Panc1 (cell line): ENCODE data around the gene CPLANE2. TPM values are rescaled to one million over a fixed set of nuclear protein-coding genes. Genes with fewer than 3 reads are reported as not detected.
A peak's percentile ranks its signal among the peaks of the same experiment; 100 is the strongest.

Experiments
- ATAC-seq: fragments of 200-7000 bp; cut with Tn5 transposase; 2 replicates; pipeline ENCODE4 v1.9.1; 2020; ENCODE audit warnings: mild to moderate bottlenecking, moderate library complexity
- BruUV-seq: library from RNA; stranded (reverse); fragments of 400-500 nt; replicated peaks from 2 replicates; lab custom pipeline; 2021; lab: Mats Ljungman, UMichigan
- CTCF ChIA-PET: fragments of 300-600 bp; sonication (Branson Sonifier 250); formaldehyde crosslinking; loops from one replicate; lab custom pipeline; 2022; ENCODE audit warnings: antibody characterized with exemption; lab: Charles Lee
- POLR2A ChIA-PET: fragments of 300-600 bp; sonication (Branson Sonifier 250); formaldehyde crosslinking; loops from one replicate; lab custom pipeline; 2022; ENCODE audit warnings: antibody characterized with exemption; lab: Charles Lee
- DNase-seq: peaks from one replicate; pipeline ENCODE4 v3.0.0-alpha.2; 2010; ENCODE audit warnings: low read depth, low spot score
- H3K27ac ChIP-seq: 2 replicates; pipeline ENCODE4 v1.5.1; 2011; ENCODE audit warnings: mild to moderate bottlenecking, low read length, inconsistent platforms
- H3K27me3 ChIP-seq: fragments of 200-500 bp; sonication (Bioruptor generic); 2 replicates; pipeline ENCODE4 v1.6.0; 2014; ENCODE audit warnings: low read length, inconsistent platforms; ENCODE audit not compliant: control insufficient read depth, insufficient read depth
- H3K36me3 ChIP-seq: fragments of 200-500 bp; sonication (Bioruptor generic); 2 replicates; pipeline ENCODE4 v1.5.1; 2014; ENCODE audit warnings: inconsistent platforms, mild to moderate bottlenecking, low read length, moderate library complexity; ENCODE audit not compliant: control insufficient read depth, insufficient read depth
- H3K4me1 ChIP-seq: 2 replicates; pipeline ENCODE4 v1.5.1; 2011; ENCODE audit warnings: inconsistent platforms, mild to moderate bottlenecking, low read length, moderate library complexity; ENCODE audit not compliant: control insufficient read depth, insufficient read depth
- H3K4me3 ChIP-seq, 2 experiments: 2 replicates each; pipeline ENCODE4 v1.5.1; 2011 to 2012; ENCODE audit warnings: low read depth in 2 of 2, low read length in 2 of 2, mild to moderate bottlenecking in 2 of 2, inconsistent platforms in 1 of 2, moderate library complexity in 1 of 2
- H3K9me3 ChIP-seq: fragments of 200-500 bp; sonication (Bioruptor generic); 2 replicates; pipeline ENCODE4 v1.5.1; 2014; ENCODE audit warnings: low read depth, mild to moderate bottlenecking, inconsistent platforms, low read length, moderate library complexity; ENCODE audit not compliant: control insufficient read depth, insufficient read depth
- POLR2AphosphoS5 ChIP-seq: IDR thresholded peaks from 2 replicates; pipeline ENCODE4 v1.6.1; 2012; ENCODE audit warnings: mild to moderate bottlenecking, low read depth, low read length, moderate library complexity
- SIN3A ChIP-seq: IDR thresholded peaks from 2 replicates; pipeline ENCODE4 v1.6.1; 2012; ENCODE audit warnings: low read depth, mild to moderate bottlenecking, low read length, moderate library complexity, borderline replicate concordance; ENCODE audit not compliant: insufficient read depth
- TCF7L2 ChIP-seq: IDR thresholded peaks from 2 replicates; pipeline ENCODE4 v1.6.1; 2011; ENCODE audit warnings: mild to moderate bottlenecking, low read depth, low read length, inconsistent platforms
- in situ Hi-C: cut with HindIII; loops from 2 replicates; pipeline ENCODE4 v1.10.0; 2016; ENCODE audit warnings: low sequenced_read_pairs, low pct_unique_long_range_greater_than_20kb
- intact Hi-C: fragments of 100-400 bp; cut with micrococcal nuclease; formaldehyde crosslinking; loops from one replicate; pipeline ENCODE4 v1.10.0; 2022; ENCODE audit not compliant: unreplicated experiment
- total RNA-seq: library from RNA; stranded (reverse); gene quantifications from one replicate; pipeline ENCODE4 v1.2.1, GENCODE V29; 2021; ENCODE audit not compliant: unreplicated experiment
- TF ChIP-seq, protein P1 (sequence below): fragments of 450-650 bp; IDR thresholded peaks from 2 replicates; pipeline ENCODE4 v1.5.1; 2017; ENCODE audit warnings: mild to moderate bottlenecking
- TF ChIP-seq, protein P2 (sequence below), 2 experiments: IDR thresholded peaks; 2 replicates each; pipeline ENCODE4 v1.6.1; 2011 to 2012; ENCODE audit warnings: low read depth in 2 of 2, control low read depth in 1 of 2, low read length in 1 of 2, mild to moderate bottlenecking in 1 of 2, moderate library complexity in 1 of 2; ENCODE audit not compliant: insufficient read depth in 1 of 2

CPLANE2 gene
- total RNA-seq, 1 experiment from 2014 or later, result 17.8 TPM

DNA sequence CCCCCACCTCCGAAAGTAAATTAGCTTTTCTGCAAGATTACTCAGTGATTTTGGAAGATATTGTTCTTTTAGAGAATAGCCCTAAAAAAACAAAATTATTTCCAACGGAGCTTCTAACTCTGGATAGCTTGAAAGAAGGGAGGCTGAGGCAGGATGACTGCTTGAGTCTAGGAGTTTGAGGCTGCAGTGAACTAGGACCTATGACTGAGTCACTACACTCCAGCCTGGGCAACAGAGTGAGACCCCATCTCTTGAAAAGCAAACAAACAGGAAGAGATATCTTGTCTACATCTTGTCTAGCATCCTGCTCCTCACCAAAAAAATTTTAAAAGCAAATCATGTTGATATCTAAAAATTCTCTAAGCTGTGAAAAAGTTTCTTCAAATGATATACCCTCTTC, 42.2 kb upstream of the CPLANE2 start:
- BruUV-seq, result no TSS peak
- ChIA-PET CTCF (interaction anchor here (0.6 kb wide), 1 partner anchor 19 kb away, joined by 3 read pairs; no protein-coding TSS in a partner anchor), POLR2A (interaction anchor here (0.6 kb wide), 1 partner anchor 196 kb away, joined by 3 read pairs; no protein-coding TSS in a partner anchor)
- TF ChIP-seq, protein P1, sequence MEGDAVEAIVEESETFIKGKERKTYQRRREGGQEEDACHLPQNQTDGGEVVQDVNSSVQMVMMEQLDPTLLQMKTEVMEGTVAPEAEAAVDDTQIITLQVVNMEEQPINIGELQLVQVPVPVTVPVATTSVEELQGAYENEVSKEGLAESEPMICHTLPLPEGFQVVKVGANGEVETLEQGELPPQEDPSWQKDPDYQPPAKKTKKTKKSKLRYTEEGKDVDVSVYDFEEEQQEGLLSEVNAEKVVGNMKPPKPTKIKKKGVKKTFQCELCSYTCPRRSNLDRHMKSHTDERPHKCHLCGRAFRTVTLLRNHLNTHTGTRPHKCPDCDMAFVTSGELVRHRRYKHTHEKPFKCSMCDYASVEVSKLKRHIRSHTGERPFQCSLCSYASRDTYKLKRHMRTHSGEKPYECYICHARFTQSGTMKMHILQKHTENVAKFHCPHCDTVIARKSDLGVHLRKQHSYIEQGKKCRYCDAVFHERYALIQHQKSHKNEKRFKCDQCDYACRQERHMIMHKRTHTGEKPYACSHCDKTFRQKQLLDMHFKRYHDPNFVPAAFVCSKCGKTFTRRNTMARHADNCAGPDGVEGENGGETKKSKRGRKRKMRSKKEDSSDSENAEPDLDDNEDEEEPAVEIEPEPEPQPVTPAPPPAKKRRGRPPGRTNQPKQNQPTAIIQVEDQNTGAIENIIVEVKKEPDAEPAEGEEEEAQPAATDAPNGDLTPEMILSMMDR, result no peak
- TF ChIP-seq, protein P2, sequence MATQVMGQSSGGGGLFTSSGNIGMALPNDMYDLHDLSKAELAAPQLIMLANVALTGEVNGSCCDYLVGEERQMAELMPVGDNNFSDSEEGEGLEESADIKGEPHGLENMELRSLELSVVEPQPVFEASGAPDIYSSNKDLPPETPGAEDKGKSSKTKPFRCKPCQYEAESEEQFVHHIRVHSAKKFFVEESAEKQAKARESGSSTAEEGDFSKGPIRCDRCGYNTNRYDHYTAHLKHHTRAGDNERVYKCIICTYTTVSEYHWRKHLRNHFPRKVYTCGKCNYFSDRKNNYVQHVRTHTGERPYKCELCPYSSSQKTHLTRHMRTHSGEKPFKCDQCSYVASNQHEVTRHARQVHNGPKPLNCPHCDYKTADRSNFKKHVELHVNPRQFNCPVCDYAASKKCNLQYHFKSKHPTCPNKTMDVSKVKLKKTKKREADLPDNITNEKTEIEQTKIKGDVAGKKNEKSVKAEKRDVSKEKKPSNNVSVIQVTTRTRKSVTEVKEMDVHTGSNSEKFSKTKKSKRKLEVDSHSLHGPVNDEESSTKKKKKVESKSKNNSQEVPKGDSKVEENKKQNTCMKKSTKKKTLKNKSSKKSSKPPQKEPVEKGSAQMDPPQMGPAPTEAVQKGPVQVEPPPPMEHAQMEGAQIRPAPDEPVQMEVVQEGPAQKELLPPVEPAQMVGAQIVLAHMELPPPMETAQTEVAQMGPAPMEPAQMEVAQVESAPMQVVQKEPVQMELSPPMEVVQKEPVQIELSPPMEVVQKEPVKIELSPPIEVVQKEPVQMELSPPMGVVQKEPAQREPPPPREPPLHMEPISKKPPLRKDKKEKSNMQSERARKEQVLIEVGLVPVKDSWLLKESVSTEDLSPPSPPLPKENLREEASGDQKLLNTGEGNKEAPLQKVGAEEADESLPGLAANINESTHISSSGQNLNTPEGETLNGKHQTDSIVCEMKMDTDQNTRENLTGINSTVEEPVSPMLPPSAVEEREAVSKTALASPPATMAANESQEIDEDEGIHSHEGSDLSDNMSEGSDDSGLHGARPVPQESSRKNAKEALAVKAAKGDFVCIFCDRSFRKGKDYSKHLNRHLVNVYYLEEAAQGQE (IDR thresholded peaks at IDR 0.05; ENCODE audit: insufficient read depth in 1 of 2, low read depth in 2 of 2, low read length in 1 of 2), result no peak
- TF ChIP-seq SIN3A (no peak), TCF7L2 (no peak), POLR2AphosphoS5 (no peak)
- intact Hi-C loops (no loop called here), in situ Hi-C loops (no loop called here)
- ATAC-seq, result no peak
- DNase-seq, result no peak
- H3K27ac ChIP-seq, result no peak overlapping the region
- H3K36me3 ChIP-seq, result no peaks in the 10 kb centered on the region
- no peaks in the 10 kb centered on the region for H3K9me3 ChIP-seq
- no peak overlapping the region for H3K4me3 ChIP-seq
- H3K27me3 ChIP-seq, result no peaks in the 10 kb centered on the region
- no peaks in the 10 kb centered on the region for H3K4me1 ChIP-seq

DNA sequence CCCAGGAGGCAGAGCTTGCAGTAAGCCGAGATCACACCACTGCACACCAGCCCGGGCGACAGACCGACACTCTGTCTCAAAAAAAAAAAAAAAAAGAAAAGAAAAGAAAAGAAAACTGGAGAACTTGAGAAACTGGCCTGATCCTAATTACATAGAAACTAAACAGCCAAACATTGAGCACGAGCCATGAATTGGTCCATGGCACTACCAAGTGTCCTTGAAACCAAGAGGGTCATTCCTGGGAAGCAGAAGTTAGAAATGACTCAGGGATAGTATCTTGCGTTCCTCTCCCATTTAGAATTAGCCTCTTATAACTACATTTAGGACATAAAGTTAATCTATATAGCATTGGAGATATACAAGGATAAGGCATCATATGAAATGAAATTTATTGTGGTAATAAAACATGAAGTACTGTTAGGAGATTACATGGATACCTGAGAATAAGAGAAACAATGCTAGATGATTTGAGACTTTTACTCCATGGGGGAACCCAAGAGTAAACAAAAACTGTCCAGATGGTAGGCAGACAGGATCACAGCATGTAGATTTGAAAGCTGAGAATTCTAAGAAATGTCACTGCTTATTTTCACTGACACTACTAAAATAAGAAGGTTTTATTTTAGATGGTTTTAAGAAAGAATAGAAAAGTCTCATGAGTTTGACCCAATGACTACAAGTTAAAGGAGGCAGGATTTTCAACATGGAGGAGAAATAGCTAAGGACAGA, 39.5 kb upstream of the CPLANE2 start:
- H3K4me3 ChIP-seq, result no peak overlapping the region
- TSS peak; percentile 17 for BruUV-seq
- DNase-seq (no peak), ATAC-seq (no peak)
- intact Hi-C loops (no loop called here), in situ Hi-C loops (no loop called here)
- no peaks in the 10 kb centered on the region for H3K4me1 ChIP-seq
- no peaks in the 10 kb centered on the region for H3K9me3 ChIP-seq
- H3K36me3 ChIP-seq, result no peaks in the 10 kb centered on the region
- H3K27me3 ChIP-seq, result no peaks in the 10 kb centered on the region
- ChIA-PET CTCF (no interaction called here), POLR2A (no interaction called here)
- H3K27ac ChIP-seq, result no peak overlapping the region
- TF ChIP-seq, protein P1, result no peak
- TF ChIP-seq SIN3A (no peak), TCF7L2 (no peak)
- TF ChIP-seq, protein P2 (IDR thresholded peaks at IDR 0.05; ENCODE audit: insufficient read depth in 1 of 2, low read depth in 2 of 2, low read length in 1 of 2), result no peak
